Neural cell (in vitro differentiated cells): ENCODE data around the gene CSNK2B. TPM values are rescaled to one million over a fixed set of nuclear protein-coding genes. Genes with fewer than 3 reads are reported as not detected.

Experiments used
- H2AFZ ChIP-seq: fragments of 200-600, 300-800 bp; sonication (generic), shearing (Covaris generic); 2 replicates; pipeline ENCODE4 v1.6.0; 2014; ENCODE audit warnings: low read depth, mild to moderate bottlenecking, antibody characterized with exemption, low read length, moderate library complexity
- H3F3A ChIP-seq: fragments of 200-600 bp; shearing (Covaris generic); 2 replicates; pipeline ENCODE4 v1.6.1; 2016; ENCODE audit warnings: mild to moderate bottlenecking, moderate library complexity, mixed read lengths, antibody characterized with exemption, low read length; ENCODE audit not compliant: insufficient read depth, poor library complexity, severe bottlenecking
- H3K27ac ChIP-seq: fragments of 200-600, 300-800 bp; sonication (generic), shearing (Covaris generic); 2 replicates; pipeline ENCODE4 v1.5.1; 2014; ENCODE audit warnings: mild to moderate bottlenecking, low read length, moderate library complexity
- H3K27me3 ChIP-seq: fragments of 300-800, 200-600 bp; sonication (generic), shearing (Covaris generic); 2 replicates; pipeline ENCODE4 v1.6.0; 2014; ENCODE audit warnings: mild to moderate bottlenecking, low read depth, low read length, moderate library complexity; ENCODE audit not compliant: insufficient read depth
- H3K36me3 ChIP-seq: fragments of 300-800, 200-600 bp; sonication (generic), shearing (Covaris generic); 2 replicates; pipeline ENCODE4 v1.5.1; 2014; ENCODE audit warnings: mild to moderate bottlenecking, antibody characterized with exemption, low read length, moderate library complexity; ENCODE audit not compliant: insufficient read depth
- H3K4me2 ChIP-seq: fragments of 300-800, 200-600 bp; sonication (generic), shearing (Covaris generic); 2 replicates; pipeline ENCODE4 v1.6.0; 2014; ENCODE audit warnings: mild to moderate bottlenecking, low read length
- H3K4me3 ChIP-seq: fragments of 300-800, 200-600 bp; sonication (generic), shearing (Covaris generic); 2 replicates; pipeline ENCODE4 v1.5.1; 2014; ENCODE audit warnings: mild to moderate bottlenecking, low read length, moderate library complexity
- H3K79me2 ChIP-seq: fragments of 200-600 bp; shearing (Covaris generic); replicated peaks from 2 replicates; pipeline ENCODE4 v1.6.0; 2014; ENCODE audit warnings: mild to moderate bottlenecking, low read length, moderate library complexity; ENCODE audit not compliant: insufficient read depth
- H3K9ac ChIP-seq: fragments of 300-800, 200-600 bp; sonication (generic), shearing (Covaris generic); 2 replicates; pipeline ENCODE4 v1.6.1; 2016; ENCODE audit warnings: mild to moderate bottlenecking, low read length, mixed read lengths
- H3K9me2 ChIP-seq: fragments of 200-600 bp; shearing (Covaris generic); 2 replicates; pipeline ENCODE4 v1.6.1; 2016; ENCODE audit warnings: mild to moderate bottlenecking, low read length, mixed read lengths; ENCODE audit not compliant: insufficient read depth
- H3K9me3 ChIP-seq: fragments of 200-600, 300-800 bp; sonication (generic), shearing (Covaris generic); 2 replicates; pipeline ENCODE4 v1.6.1; 2016; ENCODE audit warnings: mild to moderate bottlenecking, mixed run types, low read length, moderate library complexity, mixed read lengths
- H4K20me1 ChIP-seq: fragments of 200-600 bp; shearing (Covaris generic); 2 replicates; pipeline ENCODE4 v1.6.1; 2016; ENCODE audit warnings: mild to moderate bottlenecking, mixed run types; ENCODE audit not compliant: insufficient read depth
- EP300 ChIP-seq: fragments of 450-650 bp; conservative IDR thresholded peaks from 2 replicates; pipeline ENCODE4 v1.6.1; 2014; ENCODE audit warnings: antibody characterized with exemption, mild to moderate bottlenecking, moderate library complexity; ENCODE audit not compliant: poor library complexity, severe bottlenecking
- EZH2 ChIP-seq: fragments of 200-600, 300-800 bp; shearing (Covaris generic), sonication (generic); IDR thresholded peaks from 2 replicates; pipeline ENCODE4 v1.6.1; 2014; ENCODE audit warnings: antibody characterized with exemption, low read length, borderline replicate concordance, mild to moderate bottlenecking; ENCODE audit not compliant: insufficient read depth, poor library complexity, severe bottlenecking
- MXI1 ChIP-seq: fragments of 450-650 bp; conservative IDR thresholded peaks from 2 replicates; pipeline ENCODE4 v1.6.1; 2014; ENCODE audit warnings: antibody characterized with exemption, mild to moderate bottlenecking; ENCODE audit not compliant: poor library complexity, severe bottlenecking
- POLR2AphosphoS5 ChIP-seq: IDR thresholded peaks from 2 replicates; pipeline ENCODE4 v1.6.1; 2012
- RAD21 ChIP-seq: fragments of 450-650 bp; conservative IDR thresholded peaks from 2 replicates; pipeline ENCODE4 v1.6.1; 2014; ENCODE audit warnings: antibody characterized with exemption, mild to moderate bottlenecking, moderate library complexity
- SMC3 ChIP-seq: fragments of 450-650 bp; conservative IDR thresholded peaks from 2 replicates; pipeline ENCODE4 v1.6.1; 2014; ENCODE audit warnings: antibody characterized with exemption, mild to moderate bottlenecking, moderate library complexity; ENCODE audit not compliant: poor library complexity
- TAF1 ChIP-seq: IDR thresholded peaks from 2 replicates; pipeline ENCODE4 v1.6.1; 2012; ENCODE audit warnings: low read depth
- polyA plus RNA-seq: library from polyadenylated mRNA; depleted of rRNA; stranded (reverse); fragments of >200 nt; gene quantifications from 2 replicates; pipeline ENCODE4 v1.2.3, GENCODE V29; 2014
- TF ChIP-seq, protein P1 (sequence below): fragments of 450-650 bp; IDR thresholded peaks from 2 replicates; pipeline ENCODE4 v1.5.1; 2014; ENCODE audit warnings: antibody characterized with exemption, mild to moderate bottlenecking, moderate library complexity; ENCODE audit not compliant: poor library complexity, severe bottlenecking
- TF ChIP-seq, protein P2 (sequence below): IDR thresholded peaks from 2 replicates; pipeline ENCODE4 v1.6.1; 2012; ENCODE audit warnings: borderline replicate concordance

CSNK2B gene
- polyA plus RNA-seq, 1 donor from 2014 or later = 135 TPM

DNA sequence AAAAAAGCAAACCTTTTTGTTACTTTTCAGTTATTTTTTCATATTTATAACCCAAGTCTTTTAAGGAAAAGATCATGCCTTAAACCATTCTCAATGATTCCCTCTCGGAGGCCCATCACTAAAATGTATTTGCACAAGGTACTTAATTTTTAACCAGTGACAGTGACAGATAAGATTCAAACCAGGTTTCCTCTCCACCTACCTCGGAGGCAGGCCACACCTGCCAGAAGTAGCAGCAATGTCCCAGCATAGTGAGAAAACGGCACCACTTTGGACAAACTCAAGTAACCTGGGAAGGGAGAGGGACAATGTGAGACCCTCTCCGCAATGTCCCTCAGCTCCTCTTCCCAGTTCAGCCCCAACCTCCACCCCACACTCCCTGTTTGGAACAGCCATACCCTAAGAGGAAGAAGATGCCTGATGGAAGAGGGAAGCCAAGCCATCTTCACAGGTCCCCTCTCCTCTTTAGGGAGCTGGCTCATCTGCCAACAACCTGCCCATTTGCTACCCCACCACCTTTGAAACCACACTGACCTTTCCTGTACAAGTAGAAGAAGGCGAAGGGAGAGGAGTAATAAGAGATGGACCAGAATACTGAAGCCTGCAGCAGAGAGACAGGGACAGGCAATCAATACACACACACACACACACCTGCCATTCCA, 35.0 kb downstream of the CSNK2B start:
- Histone ChIP-seq H3K27me3 (no peaks in the 10 kb centered on the region), H3K4me3 (peak overlapping the region; percentile 84), H3K27ac (no peak overlapping the region), H3K4me2 (peak overlapping the region; percentile 96), H3K36me3 (no peaks in the 10 kb centered on the region), H3K9ac (peak overlapping the region; percentile 93), H3F3A (no peaks in the 10 kb centered on the region), H2AFZ (no peak overlapping the region), H3K9me3 (no peaks in the 10 kb centered on the region), H3K79me2 (peaks cover 26% of the 10 kb centered on the region), H4K20me1 (no peaks in the 10 kb centered on the region), H3K9me2 (no peaks in the 10 kb centered on the region)
- TF ChIP-seq, protein P1, sequence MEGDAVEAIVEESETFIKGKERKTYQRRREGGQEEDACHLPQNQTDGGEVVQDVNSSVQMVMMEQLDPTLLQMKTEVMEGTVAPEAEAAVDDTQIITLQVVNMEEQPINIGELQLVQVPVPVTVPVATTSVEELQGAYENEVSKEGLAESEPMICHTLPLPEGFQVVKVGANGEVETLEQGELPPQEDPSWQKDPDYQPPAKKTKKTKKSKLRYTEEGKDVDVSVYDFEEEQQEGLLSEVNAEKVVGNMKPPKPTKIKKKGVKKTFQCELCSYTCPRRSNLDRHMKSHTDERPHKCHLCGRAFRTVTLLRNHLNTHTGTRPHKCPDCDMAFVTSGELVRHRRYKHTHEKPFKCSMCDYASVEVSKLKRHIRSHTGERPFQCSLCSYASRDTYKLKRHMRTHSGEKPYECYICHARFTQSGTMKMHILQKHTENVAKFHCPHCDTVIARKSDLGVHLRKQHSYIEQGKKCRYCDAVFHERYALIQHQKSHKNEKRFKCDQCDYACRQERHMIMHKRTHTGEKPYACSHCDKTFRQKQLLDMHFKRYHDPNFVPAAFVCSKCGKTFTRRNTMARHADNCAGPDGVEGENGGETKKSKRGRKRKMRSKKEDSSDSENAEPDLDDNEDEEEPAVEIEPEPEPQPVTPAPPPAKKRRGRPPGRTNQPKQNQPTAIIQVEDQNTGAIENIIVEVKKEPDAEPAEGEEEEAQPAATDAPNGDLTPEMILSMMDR = no peak
- no peak for TF ChIP-seq SMC3
- TF ChIP-seq MXI1 = no peak
- TF ChIP-seq, protein P2, sequence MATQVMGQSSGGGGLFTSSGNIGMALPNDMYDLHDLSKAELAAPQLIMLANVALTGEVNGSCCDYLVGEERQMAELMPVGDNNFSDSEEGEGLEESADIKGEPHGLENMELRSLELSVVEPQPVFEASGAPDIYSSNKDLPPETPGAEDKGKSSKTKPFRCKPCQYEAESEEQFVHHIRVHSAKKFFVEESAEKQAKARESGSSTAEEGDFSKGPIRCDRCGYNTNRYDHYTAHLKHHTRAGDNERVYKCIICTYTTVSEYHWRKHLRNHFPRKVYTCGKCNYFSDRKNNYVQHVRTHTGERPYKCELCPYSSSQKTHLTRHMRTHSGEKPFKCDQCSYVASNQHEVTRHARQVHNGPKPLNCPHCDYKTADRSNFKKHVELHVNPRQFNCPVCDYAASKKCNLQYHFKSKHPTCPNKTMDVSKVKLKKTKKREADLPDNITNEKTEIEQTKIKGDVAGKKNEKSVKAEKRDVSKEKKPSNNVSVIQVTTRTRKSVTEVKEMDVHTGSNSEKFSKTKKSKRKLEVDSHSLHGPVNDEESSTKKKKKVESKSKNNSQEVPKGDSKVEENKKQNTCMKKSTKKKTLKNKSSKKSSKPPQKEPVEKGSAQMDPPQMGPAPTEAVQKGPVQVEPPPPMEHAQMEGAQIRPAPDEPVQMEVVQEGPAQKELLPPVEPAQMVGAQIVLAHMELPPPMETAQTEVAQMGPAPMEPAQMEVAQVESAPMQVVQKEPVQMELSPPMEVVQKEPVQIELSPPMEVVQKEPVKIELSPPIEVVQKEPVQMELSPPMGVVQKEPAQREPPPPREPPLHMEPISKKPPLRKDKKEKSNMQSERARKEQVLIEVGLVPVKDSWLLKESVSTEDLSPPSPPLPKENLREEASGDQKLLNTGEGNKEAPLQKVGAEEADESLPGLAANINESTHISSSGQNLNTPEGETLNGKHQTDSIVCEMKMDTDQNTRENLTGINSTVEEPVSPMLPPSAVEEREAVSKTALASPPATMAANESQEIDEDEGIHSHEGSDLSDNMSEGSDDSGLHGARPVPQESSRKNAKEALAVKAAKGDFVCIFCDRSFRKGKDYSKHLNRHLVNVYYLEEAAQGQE = no peak
- no peak for TF ChIP-seq POLR2AphosphoS5
- TF ChIP-seq EZH2 = no peak
- TF ChIP-seq RAD21 = no peak
- TF ChIP-seq EP300 = no peak
- TF ChIP-seq TAF1 = no peak

DNA sequence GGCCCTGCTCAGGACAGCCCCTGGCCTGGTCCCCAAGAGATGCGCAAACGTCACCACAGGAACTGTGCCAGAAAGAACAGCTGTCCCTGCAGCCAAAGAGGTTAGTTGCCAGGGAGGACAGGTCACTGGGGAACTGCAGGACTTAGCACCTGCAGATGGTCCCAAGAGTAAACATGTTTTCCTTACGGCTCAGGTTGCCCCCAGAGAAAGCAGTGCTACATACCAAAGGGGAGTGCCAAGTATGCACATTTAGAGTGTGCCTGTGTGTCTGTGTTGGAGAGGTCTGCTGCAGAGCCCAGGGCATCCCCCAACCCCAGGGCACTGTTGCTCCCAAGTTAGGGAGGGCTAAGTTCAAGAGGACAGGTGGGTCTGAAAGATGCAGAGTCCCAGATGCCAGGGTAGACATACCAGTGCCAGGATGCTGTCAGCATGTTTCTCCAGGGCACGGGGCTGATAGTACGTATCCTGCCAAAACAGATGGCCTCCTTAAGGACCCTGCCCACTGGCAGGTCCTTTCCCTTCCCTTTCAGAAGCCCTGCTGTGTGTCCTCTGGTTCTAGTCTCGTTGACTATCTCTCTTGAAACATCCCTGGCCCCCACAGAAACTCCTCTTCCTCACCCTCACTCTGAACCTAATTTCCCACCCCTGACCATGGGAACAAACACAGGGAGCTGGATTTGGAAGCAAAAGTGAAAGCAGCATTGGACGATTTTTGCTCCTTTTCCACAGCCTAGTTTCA, 36.0 kb downstream of the CSNK2B start:
- Histone ChIP-seq H2AFZ (peak overlapping the region; percentile 88), H4K20me1 (no peaks in the 10 kb centered on the region), H3K9me2 (no peaks in the 10 kb centered on the region), H3F3A (no peaks in the 10 kb centered on the region), H3K4me2 (peak overlapping the region; percentile 96), H3K36me3 (no peaks in the 10 kb centered on the region), H3K9ac (peak overlapping the region; percentile 93), H3K27ac (peak overlapping the region; percentile 95), H3K79me2 (peaks cover 26% of the 10 kb centered on the region), H3K9me3 (no peaks in the 10 kb centered on the region), H3K27me3 (no peaks in the 10 kb centered on the region), H3K4me3 (peak overlapping the region; percentile 84)
- TF ChIP-seq, protein P2 = no peak
- no peak for TF ChIP-seq POLR2AphosphoS5
- no peak for TF ChIP-seq EZH2
- TF ChIP-seq EP300 = no peak
- TF ChIP-seq RAD21 = no peak
- TF ChIP-seq, protein P1 = no peak
- TF ChIP-seq SMC3 = no peak
- TF ChIP-seq TAF1 = no peak
